DLD1 (cell line): ENCODE data around the gene KCTD1.

Source experiments
- in situ Hi-C: cut with HindIII; loops from 2 replicates; pipeline ENCODE4 v1.10.0; 2017; ENCODE audit warnings: low sequenced_read_pairs

Gene KCTD1

DNA sequence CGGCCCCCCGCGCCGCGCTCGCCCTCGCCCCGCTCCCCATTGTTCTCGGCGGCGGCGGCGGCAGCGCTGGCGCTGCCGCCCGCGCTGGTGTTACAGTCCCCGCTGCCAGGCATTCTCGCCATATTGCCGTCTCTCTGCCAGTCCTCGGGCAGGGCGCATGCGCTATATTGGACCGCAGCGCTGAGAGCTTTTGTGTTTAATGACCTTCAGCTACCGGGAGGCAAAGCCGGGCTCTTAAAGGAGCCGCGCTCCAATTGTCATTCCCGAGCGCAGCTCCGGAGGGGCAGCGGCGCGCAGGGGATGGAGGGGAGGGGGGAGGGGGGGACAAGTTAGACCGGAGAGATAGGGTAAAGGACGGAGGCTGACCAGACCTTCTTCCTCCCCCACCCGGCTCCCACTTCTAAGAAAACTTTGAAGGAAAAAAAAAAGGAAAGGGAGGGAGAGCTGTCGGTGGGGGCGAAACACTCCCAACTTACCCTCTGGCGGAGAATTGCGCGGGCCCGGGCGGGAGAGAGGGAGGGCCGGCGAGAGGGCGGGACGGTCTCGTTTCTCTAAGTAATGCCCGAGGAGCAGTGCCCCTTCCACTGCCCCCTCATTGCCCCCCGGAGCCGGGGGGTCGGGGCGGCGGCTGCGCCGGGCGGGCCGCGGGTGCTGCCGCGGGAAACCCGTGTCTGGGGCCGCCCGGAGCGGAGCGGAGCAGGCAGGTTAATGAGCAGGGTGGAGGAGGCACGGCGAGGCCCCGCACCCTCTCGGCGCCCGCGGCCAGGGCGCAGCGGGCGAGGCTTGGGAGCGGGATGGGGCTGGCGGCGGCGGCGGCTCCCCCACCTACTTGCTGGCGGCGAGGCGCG lies at the start of gene KCTD1:
KCTD1 (minus strand) TSS at position 139 of the 848 bp plus-strand sequence; CDS start at position 122, 17 bp downstream.
- in situ Hi-C loops, result no loop called here

GRCh38 chr18:26593365-26594320 lies 45.3 kb upstream of the KCTD1 start:
- in situ Hi-C loops, result no loop called here

DNA sequence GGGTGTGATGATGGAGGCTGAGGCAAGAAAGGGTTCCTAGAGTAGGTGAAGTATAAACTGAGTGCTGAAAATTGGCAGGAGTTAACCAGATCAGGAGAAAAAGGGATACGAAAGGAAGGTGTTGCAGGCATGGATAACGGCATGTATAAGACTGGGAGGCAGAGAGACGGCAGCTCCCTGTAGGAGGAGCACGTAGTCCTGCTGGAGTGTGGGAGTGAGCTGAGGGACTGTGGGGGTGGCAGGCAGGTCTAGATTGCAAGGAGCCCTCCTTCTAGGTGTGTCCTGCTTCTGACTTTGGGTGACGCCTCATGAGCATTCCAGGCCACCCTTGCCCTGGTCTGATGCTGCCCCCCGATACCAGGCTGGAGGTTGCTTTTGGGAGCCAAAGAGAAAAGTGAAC lies 36.4 kb upstream of the KCTD1 start:
- in situ Hi-C loops, result no loop called here

- in situ Hi-C loops, result loop anchor here (5.0 kb wide), 1 partner anchor 118 kb away; no protein-coding TSS in a partner anchor
Measured at GRCh38 chr18:26579941-26580618, 31.7 kb upstream of the KCTD1 start.

GRCh38 chr18:26575865-26576217 lies 27.5 kb upstream of the KCTD1 start:
- in situ Hi-C loops, result loop anchor here (5.0 kb wide), 1 partner anchor 114 kb away; no protein-coding TSS in a partner anchor

DNA sequence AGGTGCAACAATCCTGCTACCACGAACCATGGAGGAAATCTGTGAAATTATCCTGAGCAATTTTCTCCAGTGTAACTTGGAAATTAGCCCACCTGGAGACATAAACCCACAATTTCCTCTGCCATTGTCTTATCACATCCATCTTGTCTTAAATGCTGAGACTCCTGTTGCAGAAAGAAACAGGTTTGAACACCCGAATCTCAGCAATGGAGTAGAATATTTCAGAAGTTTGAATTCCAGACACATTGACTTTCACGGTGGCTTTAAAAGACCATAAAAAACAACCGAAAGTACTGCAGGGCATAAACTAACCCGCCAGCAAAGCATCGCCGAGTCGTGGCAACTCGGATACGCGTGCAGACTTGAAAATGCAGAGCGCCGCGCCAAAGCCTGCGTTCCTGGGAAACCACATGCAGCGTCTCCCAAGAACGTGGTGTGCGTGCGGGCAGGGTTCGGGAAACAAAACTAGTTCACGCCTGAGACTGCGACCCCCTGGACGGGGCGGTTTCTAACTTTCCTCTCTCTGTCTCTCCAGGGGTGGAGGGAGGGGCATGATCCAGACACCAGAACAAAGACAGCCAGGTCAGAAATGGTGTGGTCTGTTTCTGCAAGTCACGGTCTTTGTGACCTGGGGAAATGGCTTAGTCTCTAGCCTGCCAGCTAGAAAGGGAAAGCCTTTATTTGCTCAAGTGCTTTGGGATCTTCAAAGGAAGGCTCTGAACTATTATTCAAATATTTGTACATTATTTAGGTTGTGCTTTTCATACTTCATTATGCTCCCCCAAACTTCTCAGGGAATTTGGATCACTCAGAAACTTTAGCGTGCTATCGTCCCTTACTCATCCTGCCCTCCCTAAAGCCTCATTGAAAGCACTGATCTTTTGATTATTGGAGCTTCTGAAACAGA lies 26.9 kb upstream of the KCTD1 start:
- in situ Hi-C loops, result loop anchor here (5.0 kb wide), 1 partner anchor 113 kb away; no protein-coding TSS in a partner anchor

DNA sequence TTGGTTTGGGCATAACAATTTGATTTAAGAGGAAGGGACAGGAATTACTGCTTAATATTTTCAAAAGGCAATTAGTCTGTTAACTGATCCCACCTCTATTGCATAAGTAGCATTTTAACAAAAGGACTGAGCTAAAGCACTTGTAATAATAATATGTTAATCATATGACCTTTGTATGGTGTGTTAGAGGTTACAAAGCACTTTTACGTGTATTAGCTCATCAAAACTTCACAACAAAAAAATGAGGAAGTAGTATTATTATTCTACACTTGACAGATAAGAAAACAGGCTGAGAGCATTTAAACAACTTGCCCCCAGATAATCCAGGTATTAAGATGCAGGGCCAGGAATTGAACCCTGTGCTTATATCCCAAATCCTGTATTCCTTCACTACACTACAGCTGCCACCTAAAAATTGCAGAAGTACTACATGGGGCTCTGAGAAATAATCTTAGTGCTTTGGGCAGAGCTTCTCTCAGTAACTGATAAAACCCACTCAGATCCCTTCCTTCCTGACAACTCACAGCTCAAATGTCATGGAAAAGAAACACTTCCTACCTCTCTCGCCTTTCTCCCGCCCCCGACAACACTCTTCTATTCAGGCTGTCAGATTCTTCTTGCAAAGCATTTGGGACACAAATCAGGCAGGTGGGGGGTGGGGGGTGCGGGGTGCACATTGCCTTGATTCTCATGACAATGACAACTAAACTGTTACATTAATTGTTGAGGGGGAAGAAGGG lies 20.7 kb upstream of the KCTD1 start:
- in situ Hi-C loops, result no loop called here

- in situ Hi-C loops, result no loop called here
Measured at GRCh38 chr18:26568513-26568912, 20.2 kb upstream of the KCTD1 start.

GRCh38 chr18:26566874-26567555 lies 18.7 kb upstream of the KCTD1 start:
- in situ Hi-C loops, result no loop called here

- in situ Hi-C loops, result no loop called here
Measured at GRCh38 chr18:26565514-26565913, 17.2 kb upstream of the KCTD1 start.

GRCh38 chr18:26563024-26563423 lies 14.7 kb upstream of the KCTD1 start:
- in situ Hi-C loops, result no loop called here

DNA sequence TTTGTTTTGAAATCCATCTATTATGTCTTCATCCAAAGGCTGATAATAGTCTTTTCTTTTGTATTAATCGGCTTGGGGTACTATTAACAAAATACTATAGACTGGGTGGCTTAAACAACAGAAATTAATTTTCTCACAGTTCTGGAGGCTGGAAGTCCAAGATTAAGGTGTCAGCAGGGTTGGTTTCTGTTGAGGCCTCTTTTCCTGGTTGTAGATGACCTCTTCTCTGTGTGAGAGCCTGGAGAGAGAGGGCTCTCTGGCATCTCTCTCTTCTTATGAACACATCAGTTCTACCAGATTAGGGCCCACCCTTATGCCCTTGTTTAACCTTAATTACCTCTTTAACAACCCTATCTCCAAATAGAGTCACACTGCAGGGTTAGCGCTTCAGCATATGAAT lies 14.2 kb upstream of the KCTD1 start:
- in situ Hi-C loops, result no loop called here

DNA sequence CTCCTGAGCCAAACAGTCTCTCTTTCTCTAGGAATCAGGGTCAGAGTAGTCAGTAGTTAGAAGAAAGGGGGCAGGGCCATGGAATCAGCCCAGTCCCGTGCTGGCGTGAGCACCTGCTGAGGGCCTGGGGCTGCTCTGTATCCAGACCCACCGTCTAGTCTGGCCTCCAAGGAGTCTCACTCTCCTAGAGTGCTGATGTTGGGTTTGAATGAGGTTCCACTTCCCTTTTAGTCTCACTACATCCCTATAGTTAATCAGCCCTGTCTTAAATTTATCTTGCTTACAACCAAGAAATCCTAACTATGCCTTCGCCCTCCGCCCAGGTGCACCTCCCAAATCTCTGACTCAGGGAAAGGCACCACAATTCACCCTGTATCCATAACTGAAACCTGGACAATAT lies 13.4 kb upstream of the KCTD1 start:
- in situ Hi-C loops, result no loop called here

GRCh38 chr18:26556573-26556972 lies 8.2 kb upstream of the KCTD1 start:
- in situ Hi-C loops, result no loop called here

GRCh38 chr18:26555804-26556553 lies 7.6 kb upstream of the KCTD1 start:
- in situ Hi-C loops, result no loop called here

DNA sequence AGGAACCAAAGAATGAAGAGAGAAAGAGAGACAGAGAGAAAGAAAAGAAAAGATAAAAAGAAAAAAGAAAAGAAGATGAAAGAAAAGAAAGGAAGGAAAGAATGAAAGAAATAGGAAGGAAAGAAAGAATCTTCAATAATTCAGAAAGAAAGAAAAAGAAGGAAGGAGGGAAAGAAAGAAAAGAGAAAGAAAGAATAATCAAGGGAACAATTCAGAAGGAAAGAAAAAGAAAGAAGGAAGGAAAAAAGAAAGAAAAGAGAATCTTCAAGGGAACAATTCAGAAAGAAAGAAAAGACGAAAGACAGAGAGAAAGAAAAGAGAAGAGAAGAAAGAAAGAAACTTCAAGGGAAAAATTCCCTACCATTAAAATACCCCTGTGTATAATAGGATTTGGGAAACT lies 5.6 kb upstream of the KCTD1 start:
- in situ Hi-C loops, result no loop called here

- in situ Hi-C loops, result no loop called here
Measured at GRCh38 chr18:26551695-26552081, 3.3 kb upstream of the KCTD1 start.
